ENCODE measurements around the gene TEX22.

GRCh38 chr14:105354541-105354940 lies 43.8 kb upstream of the TEX22 start:
- no peak for TF ChIP-seq ATF2 (tag by site-specific recombination; IDR thresholded peaks at IDR 0.05; ENCODE audit: low read depth)
- TF ChIP-seq, protein P1, sequence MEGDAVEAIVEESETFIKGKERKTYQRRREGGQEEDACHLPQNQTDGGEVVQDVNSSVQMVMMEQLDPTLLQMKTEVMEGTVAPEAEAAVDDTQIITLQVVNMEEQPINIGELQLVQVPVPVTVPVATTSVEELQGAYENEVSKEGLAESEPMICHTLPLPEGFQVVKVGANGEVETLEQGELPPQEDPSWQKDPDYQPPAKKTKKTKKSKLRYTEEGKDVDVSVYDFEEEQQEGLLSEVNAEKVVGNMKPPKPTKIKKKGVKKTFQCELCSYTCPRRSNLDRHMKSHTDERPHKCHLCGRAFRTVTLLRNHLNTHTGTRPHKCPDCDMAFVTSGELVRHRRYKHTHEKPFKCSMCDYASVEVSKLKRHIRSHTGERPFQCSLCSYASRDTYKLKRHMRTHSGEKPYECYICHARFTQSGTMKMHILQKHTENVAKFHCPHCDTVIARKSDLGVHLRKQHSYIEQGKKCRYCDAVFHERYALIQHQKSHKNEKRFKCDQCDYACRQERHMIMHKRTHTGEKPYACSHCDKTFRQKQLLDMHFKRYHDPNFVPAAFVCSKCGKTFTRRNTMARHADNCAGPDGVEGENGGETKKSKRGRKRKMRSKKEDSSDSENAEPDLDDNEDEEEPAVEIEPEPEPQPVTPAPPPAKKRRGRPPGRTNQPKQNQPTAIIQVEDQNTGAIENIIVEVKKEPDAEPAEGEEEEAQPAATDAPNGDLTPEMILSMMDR (tag by site-specific recombination; IDR thresholded peaks at IDR 0.05) = no peak
- no peak for TF ChIP-seq PRDM10 (tag by site-specific recombination; IDR thresholded peaks at IDR 0.05)
